NCI-H1436 treated with DMSO at 0.1 percent for 48 hours (cell line): ENCODE data around the gene IRF2BPL.

Experiments
- DNase-seq: peaks from one replicate; lab custom pipeline; 2025; lab: John Stamatoyannopoulos, UW

IRF2BPL gene

DNA sequence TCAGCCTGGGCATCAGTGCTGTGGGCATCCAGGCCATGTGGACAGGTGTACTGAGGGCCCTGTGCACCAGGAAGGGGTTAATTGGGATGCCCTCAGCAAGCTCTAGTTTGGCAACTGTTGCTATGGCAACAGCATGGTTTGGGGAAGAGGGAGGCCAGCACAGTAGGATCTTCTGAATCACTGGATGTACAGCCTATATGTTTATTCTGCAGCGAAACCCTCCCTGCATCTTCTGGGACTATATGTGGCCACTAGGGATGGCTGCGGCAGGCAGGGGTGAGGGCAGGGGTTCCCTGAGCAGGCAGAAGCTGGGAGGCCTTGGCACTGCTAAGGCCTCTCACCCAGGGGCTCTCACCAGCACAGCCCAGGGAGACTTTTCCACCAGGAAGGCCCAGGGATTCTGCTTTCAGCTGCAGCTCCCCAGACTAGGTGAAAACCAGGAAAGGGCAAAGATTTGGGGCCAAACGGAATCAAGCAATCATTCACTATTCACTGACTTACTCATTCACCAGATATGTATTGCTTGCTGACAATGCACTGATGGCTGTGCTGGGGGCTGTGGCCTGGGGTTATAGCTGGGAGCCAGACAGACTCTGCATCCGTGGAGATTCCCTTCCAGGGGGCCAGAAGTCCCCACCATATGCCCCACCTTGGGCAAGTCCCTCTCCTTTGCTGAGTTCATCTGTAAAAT, 42.8 kb downstream of the IRF2BPL start:
- DNase-seq, result no peak

DNA sequence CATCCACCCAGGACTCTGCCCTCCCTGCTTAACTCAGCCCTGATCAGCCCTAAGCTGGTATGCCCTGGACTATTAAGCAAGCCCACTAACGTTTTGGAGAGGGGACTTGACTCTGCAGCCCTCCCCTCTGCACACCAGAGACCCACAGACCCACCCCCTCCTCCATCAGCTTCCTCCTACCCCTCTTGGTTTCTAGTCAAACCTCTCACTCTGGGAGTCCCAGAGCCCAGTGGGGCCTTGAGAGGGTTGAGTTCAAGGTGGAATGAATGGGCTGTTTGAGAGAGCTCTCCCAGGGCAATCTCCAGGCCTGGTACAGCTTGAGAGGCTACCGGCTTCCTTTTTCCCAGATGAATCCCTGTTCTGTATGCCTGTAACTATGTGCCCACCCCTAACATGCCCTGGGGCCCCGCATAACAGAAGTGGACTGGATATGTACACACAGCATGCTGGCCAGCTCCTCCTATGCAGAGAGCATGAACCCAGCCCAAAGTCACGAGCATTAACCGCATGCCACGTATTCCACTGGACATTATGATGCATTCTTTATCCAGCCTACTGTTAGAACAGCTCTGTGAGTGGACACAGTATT, 43.6 kb downstream of the IRF2BPL start:
- DNase-seq, result no peak

DNA sequence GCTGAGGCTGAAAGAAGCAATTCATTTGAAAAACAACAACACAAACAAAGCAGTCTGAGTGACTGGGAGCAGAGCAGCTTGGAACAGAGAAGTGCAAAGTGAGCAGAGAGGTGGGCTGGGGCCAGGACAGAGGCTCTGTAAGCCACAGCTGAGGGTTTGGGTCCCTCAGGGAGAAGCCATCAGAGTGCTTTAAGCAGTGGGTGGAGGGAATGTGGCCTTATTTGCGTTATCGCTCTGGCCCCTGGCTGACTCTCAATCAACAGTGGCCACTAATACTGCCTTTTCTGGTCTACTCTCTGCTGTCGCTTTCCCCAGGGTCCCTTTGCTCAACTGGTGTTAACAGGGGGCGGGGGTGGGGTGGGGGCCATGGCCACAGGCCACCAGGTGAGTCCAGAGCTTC, 44.2 kb downstream of the IRF2BPL start:
- DNase-seq, result no peak

DNA sequence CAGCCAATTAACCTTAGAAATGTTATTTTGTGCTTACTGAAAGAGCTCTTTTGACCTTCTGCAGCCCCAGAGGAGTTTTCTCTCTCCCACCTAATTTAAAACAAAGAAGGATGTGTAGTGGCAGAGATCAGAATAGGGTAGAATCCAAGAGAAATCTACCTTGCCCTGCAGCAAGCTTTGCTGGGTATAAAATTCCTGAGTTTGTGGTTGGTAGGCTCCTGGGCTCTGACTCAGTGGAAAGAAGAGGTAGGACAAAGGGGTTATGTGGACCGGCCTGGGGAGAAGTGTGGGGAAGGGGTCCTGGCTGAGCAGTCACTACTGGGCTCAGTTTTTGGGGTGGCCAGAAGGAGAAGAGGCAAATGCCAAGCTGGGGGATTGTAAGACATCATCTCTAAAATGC, 46.8 kb downstream of the IRF2BPL start:
- no peak for DNase-seq

DNA sequence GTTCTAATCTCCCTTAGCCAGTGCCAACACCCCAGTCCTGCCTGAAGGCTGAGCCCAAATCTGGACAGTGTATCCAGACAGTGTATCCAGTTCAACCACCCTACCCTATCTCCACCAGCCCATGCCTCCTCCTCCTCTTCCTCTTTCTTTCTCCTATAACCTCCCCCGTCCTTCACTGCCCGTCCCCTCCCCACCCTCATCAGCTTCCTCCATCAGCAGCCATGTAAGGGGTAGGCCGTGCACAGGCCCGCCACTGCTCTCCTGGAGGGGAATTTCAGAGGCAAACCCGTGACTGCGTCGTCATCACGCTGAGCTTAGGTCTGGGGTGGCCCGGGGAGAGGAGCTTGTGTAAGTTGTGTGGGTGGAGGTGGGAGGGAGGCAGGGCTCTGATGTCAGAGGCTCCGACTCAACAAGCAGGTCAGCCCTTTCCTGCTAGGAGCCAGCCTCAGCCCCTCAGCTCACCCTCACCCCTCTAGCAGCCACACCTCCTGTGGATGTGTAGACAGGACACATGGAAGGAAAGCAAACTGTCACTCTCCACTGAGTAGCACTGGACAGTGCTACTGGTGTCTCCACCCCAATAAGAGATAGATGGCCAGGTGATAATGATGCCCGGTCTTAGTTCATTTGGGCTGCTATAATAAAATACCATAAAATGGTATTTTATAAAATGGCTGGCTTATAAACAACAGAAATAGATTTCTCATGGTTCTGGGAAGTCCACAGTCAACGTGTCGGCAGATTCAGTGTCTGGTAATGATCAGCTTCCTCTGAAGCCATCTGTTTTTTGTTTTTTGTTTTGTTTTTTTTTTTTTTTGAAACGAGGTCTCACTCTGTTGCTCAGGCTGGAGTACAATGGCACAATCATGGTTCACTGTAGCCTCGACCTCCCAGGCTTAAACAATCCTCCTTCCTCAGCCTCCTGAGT, 50.5 kb downstream of the IRF2BPL start:
- DNase-seq, result no peak

DNA sequence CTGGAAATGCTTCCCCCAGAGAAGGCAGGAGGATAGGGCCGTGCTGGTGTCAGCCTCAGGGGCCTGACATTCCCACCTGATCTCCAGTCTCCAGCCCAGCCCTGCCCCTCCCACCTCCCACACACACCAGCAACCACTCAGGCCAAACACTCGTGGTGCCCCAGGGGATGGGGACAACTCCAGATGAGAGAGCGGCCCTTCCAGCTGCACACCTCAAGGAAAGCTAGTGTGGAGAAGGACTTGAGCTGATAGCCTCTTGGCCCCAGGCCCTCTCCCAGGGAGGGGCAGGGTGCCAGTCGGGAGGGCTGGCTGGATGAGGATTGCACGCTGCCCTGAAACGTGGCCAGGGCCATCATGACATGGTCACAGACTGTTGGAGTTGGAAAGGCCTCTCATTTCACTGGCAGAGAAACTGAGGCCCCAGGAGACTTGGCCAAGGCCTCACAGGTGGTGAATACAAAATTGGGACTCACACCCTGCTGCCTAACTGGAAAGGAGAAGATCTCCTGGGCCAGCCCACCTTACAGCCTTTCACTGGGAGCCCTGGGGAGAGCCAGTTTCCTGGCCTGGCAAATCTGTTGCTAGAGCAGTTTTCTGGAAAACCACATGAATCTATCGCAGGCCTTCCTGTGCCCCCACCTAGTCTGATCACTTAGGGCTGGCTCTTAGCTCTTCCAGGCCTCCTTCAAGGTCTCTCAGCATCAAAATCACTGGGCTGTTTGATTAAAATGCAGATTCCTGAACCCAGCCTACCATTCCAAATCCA, 52.1 kb downstream of the IRF2BPL start:
- DNase-seq, result no peak

DNA sequence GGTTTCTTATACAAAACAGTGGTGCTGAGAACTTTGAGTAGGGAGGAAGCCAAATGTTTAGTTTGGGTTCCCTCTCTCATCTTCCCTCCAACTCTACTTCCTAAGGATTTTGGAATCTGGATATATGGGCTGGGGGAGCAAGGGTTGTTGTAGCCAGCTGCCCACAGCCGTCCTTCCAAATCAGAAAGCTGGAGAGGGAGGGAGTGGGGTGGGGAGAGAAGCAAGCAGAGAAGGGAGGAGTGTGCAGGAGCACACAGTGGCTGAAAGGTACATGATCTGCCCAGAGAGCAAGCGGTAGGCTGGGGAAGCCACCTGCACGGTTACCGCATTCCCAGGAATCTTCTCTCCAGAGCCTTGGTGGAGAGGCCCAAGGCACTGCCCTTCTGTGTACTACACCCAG, 52.7 kb downstream of the IRF2BPL start:
- DNase-seq, result no peak

DNA sequence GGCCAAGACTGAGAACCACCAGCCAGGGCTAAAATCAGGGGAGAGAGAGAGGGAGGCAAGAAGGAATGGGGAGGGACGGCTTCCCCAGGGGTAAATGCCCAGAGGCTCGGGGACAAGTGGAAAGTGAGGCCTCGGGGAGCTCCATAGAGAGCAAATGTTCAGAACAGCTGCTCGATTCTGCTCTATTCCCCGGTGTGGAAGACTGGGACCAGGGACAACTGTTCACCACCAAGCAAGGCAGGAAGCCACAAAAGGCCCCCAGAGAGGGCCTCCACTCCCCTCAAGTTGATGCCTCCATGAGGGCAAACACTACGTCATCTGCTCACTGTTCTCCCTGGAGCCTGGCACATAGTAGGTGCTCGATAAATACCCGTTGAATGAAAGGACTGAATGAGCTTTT, 53.5 kb downstream of the IRF2BPL start:
- DNase-seq, result no peak
